ENCODE data around the gene WNT10A.

- TF ChIP-seq CTCF (IDR thresholded peaks at IDR 0.05) (no peak), POLR2A (IDR thresholded peaks at IDR 0.05) (no peak), POLR2AphosphoS5 (IDR thresholded peaks at IDR 0.05) (no peak)
Observed at GRCh38 chr2:218894880-218895157, 14.2 kb downstream of the WNT10A start.
